KOPT-K1 (cell line): ENCODE measurements around the gene MIGA1.
"Not testable (repeated sequence)": the region's sequence is repeated elsewhere in the genome, so short reads cannot be mapped to it uniquely, and the experiment has no call there.

Experiments
- H3K27ac ChIP-seq: fragments of 200-600 bp; sonication (generic); 2 replicates; pipeline ENCODE4 v1.5.1; 2016; ENCODE audit warnings: antibody characterized with exemption, mild to moderate bottlenecking, low read depth, low read length; ENCODE audit not compliant: poor library complexity, severe bottlenecking
- H3K36me3 ChIP-seq: fragments of 200-600 bp; sonication (generic); 2 replicates; pipeline ENCODE4 v1.5.1; 2017; ENCODE audit warnings: antibody characterized with exemption, mild to moderate bottlenecking, low read length, moderate library complexity; ENCODE audit not compliant: insufficient read depth
- H3K9me3 ChIP-seq: fragments of 200-600 bp; sonication (generic); 2 replicates; pipeline ENCODE4 v1.5.1; 2017; ENCODE audit warnings: antibody characterized with exemption, low read length, mild to moderate bottlenecking; ENCODE audit not compliant: insufficient read depth, poor library complexity, severe bottlenecking

The MIGA1 gene

GRCh38 chr1:77900687-77901293 is 121.3 kb downstream of the MIGA1 start:
- Histone ChIP-seq H3K27ac (no peak overlapping the region), H3K9me3 (no peaks in the 10 kb centered on the region), H3K36me3 (no peaks in the 10 kb centered on the region)

GRCh38 chr1:77905603-77906002 is 126.2 kb downstream of the MIGA1 start:
- Histone ChIP-seq H3K9me3 (no peaks in the 10 kb centered on the region), H3K36me3 (no peaks in the 10 kb centered on the region), H3K27ac (no peak overlapping the region)

GRCh38 chr1:77906019-77906545 is 126.6 kb downstream of the MIGA1 start:
- no peak overlapping the region for H3K27ac ChIP-seq
- H3K36me3 ChIP-seq = no peaks in the 10 kb centered on the region
- no peaks in the 10 kb centered on the region for H3K9me3 ChIP-seq

DNA sequence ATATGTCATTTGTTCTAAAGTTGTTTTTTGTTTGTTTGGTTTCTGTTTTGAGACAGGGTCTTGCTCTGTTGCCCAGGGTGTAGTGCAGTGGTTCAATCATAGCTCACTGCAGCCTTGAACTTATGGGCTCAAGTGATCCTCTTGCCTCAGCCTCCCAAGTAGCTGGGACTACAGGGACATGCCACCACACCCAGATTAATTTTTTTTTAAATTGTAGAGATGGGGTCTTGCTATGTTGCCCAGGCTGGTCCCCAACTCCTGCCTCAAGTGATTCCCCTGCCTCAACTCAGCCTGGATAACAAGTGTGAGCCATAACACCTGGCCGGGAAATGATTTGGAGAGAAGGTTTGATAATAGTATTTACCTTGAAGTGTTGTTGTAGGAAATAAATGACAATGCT is 127.2 kb downstream of the MIGA1 start:
- H3K36me3 ChIP-seq = no peaks in the 10 kb centered on the region
- H3K27ac ChIP-seq = no peak overlapping the region
- no peaks in the 10 kb centered on the region for H3K9me3 ChIP-seq

GRCh38 chr1:77910116-77910515 is 130.7 kb downstream of the MIGA1 start:
- H3K27ac ChIP-seq = no peak overlapping the region
- H3K9me3 ChIP-seq = no peaks in the 10 kb centered on the region
- H3K36me3 ChIP-seq = no peaks in the 10 kb centered on the region

DNA sequence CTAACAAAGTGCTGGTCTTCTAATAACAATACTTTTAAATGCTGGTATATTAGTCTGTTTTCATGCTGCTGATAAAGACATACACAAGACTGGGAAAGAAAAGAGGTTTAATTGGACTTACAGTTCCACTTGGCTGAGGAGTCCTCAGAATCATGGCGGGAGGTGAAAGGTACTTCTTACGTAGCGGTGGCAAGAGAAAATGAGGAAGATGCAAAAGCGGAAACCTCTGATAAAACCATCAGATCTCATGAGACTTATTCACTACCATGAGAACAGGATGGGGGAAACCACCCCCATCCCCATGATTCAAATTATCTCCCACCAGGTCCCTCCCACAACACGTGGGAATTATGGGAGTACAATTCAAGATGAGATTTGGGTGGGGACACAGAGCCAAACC is 139.5 kb downstream of the MIGA1 start:
- H3K9me3 ChIP-seq, H3K27ac ChIP-seq, H3K36me3 ChIP-seq: not testable (repeated sequence)

- no peaks in the 10 kb centered on the region for H3K9me3 ChIP-seq
- H3K36me3 ChIP-seq = peaks cover 15% of the 10 kb centered on the region
- H3K27ac ChIP-seq = peak overlapping the region; percentile 81
Observed at GRCh38 chr1:77925518-77925917, 146.1 kb downstream of the MIGA1 start.

- peak overlapping the region; percentile 81 for H3K27ac ChIP-seq
- peaks cover 19% of the 10 kb centered on the region for H3K36me3 ChIP-seq
- no peaks in the 10 kb centered on the region for H3K9me3 ChIP-seq
Observed at GRCh38 chr1:77925956-77926355, 146.5 kb downstream of the MIGA1 start.

- Histone ChIP-seq H3K36me3 (peaks cover 27% of the 10 kb centered on the region), H3K27ac (peak overlapping the region; percentile 81), H3K9me3 (no peaks in the 10 kb centered on the region)
Observed at GRCh38 chr1:77926561-77927357, 147.3 kb downstream of the MIGA1 start.

- H3K36me3 ChIP-seq = peaks cover 34% of the 10 kb centered on the region
- H3K9me3 ChIP-seq = no peaks in the 10 kb centered on the region
- peak overlapping the region; percentile 81 for H3K27ac ChIP-seq
Observed at GRCh38 chr1:77927414-77927813, 148.0 kb downstream of the MIGA1 start.
